Chondrocyte (in vitro differentiated cells): ENCODE measurements around the gene SYPL2. TPM values are rescaled to one million over a fixed set of nuclear protein-coding genes. Genes with fewer than 3 reads are reported as not detected.

Experiments used
- DNase-seq: peaks from one replicate; pipeline ENCODE4 v3.0.0; 2021; ENCODE audit warnings: mixed read lengths, low spot score
- H3K27ac Mint-ChIP-seq: one replicate; pipeline ENCODE4 v1.8.0; 2021; ENCODE audit warnings: mild to moderate bottlenecking, moderate library complexity, mixed read lengths; ENCODE audit not compliant: unreplicated experiment
- H3K27me3 Mint-ChIP-seq: 2 replicates; pipeline ENCODE4 v1.8.0; 2021; ENCODE audit warnings: low read depth, mixed read lengths
- H3K36me3 Mint-ChIP-seq: 2 replicates; pipeline ENCODE4 v1.8.0; 2021; ENCODE audit warnings: low read depth, mixed read lengths
- H3K4me1 Mint-ChIP-seq: 2 replicates; pipeline ENCODE4 v1.8.0; 2021; ENCODE audit warnings: low read depth, mild to moderate bottlenecking, mixed read lengths
- H3K4me3 Mint-ChIP-seq: one replicate; pipeline ENCODE4 v1.8.0; 2021; ENCODE audit warnings: mild to moderate bottlenecking, moderate library complexity, mixed read lengths; ENCODE audit not compliant: unreplicated experiment
- H3K9me3 Mint-ChIP-seq: 2 replicates; pipeline ENCODE4 v1.8.0; 2021; ENCODE audit warnings: low read depth, mixed read lengths
- total RNA-seq: library from RNA; stranded (reverse); gene quantifications from 3 replicates; pipeline ENCODE4 v1.2.1, GENCODE V29; 2021
- TF ChIP-seq, protein P1 (sequence below): fragments of 200-600 bp; sonication (generic); IDR thresholded peaks from 2 replicates; pipeline ENCODE4 v1.5.0; 2021; ENCODE audit warnings: antibody characterized with exemption, mild to moderate bottlenecking, moderate library complexity

SYPL2 gene
- total RNA-seq, 1 donor from 2014 or later, result 1.3 TPM

- TF ChIP-seq, protein P1, sequence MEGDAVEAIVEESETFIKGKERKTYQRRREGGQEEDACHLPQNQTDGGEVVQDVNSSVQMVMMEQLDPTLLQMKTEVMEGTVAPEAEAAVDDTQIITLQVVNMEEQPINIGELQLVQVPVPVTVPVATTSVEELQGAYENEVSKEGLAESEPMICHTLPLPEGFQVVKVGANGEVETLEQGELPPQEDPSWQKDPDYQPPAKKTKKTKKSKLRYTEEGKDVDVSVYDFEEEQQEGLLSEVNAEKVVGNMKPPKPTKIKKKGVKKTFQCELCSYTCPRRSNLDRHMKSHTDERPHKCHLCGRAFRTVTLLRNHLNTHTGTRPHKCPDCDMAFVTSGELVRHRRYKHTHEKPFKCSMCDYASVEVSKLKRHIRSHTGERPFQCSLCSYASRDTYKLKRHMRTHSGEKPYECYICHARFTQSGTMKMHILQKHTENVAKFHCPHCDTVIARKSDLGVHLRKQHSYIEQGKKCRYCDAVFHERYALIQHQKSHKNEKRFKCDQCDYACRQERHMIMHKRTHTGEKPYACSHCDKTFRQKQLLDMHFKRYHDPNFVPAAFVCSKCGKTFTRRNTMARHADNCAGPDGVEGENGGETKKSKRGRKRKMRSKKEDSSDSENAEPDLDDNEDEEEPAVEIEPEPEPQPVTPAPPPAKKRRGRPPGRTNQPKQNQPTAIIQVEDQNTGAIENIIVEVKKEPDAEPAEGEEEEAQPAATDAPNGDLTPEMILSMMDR, result no peak
- Mint-ChIP-seq H3K9me3 (no peaks in the 10 kb centered on the region), H3K27ac (no peak overlapping the region), H3K4me3 (no peak overlapping the region), H3K4me1 (peaks cover 8% of the 10 kb centered on the region), H3K36me3 (no peaks in the 10 kb centered on the region), H3K27me3 (no peaks in the 10 kb centered on the region)
- DNase-seq, result no peak
Measured at GRCh38 chr1:109516872-109517271, 50.5 kb downstream of the SYPL2 start.

DNA sequence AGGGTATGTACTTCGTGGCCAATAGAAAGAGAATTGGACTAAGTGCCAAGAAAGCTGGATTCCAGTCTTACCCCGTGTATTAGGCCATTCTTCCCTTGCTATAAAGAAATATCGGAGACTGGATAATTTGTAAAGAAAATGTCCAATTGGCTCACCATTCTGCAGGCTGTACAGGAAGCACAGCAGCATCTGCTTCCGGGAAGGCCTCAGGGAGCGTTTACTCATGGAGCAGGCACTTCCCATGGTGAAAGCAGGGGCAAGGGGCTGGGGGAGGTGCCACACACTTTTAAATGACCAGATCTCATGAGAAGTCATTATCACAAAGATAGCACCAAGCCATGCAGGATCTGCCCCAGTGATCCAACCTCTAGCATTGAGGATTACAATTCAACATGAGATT is 51.0 kb downstream of the SYPL2 start:
- peaks cover 3% of the 10 kb centered on the region for H3K27me3 Mint-ChIP-seq
- no peaks in the 10 kb centered on the region for H3K36me3 Mint-ChIP-seq
- H3K9me3 Mint-ChIP-seq, result no peaks in the 10 kb centered on the region
- no peak overlapping the region for H3K4me3 Mint-ChIP-seq
- TF ChIP-seq, protein P1, result no peak
- peaks cover 8% of the 10 kb centered on the region for H3K4me1 Mint-ChIP-seq
- DNase-seq, result no peak
- no peak overlapping the region for H3K27ac Mint-ChIP-seq

- TF ChIP-seq, protein P1, result no peak
- Mint-ChIP-seq H3K4me3 (no peak overlapping the region), H3K9me3 (no peaks in the 10 kb centered on the region), H3K36me3 (no peaks in the 10 kb centered on the region), H3K4me1 (peaks cover 5% of the 10 kb centered on the region), H3K27me3 (peaks cover 10% of the 10 kb centered on the region), H3K27ac (no peak overlapping the region)
- DNase-seq, result no peak
Measured at GRCh38 chr1:109521002-109521951, 54.9 kb downstream of the SYPL2 start.

DNA sequence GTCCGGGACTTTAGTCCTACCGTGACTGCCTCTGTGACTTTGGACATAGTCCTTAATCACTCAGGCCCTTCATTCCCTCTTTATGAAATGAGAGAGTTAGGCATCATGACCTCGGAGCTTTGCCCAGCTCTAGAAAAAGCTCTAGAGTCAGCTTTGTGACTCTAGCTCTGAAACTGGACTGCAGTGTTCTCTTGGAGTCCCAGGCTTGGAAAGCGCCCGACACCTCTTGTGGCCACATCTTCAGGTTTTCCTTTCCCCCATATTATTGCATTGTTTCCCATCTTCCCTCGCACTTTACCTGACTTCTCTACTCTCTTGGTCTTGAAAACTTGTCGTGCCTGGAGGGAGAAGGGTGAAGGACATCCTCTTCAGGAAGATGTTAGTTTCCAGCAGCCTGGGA is 55.7 kb downstream of the SYPL2 start:
- TF ChIP-seq, protein P1, result no peak
- H3K9me3 Mint-ChIP-seq, result no peaks in the 10 kb centered on the region
- H3K4me1 Mint-ChIP-seq, result no peaks in the 10 kb centered on the region
- no peak overlapping the region for H3K4me3 Mint-ChIP-seq
- H3K36me3 Mint-ChIP-seq, result no peaks in the 10 kb centered on the region
- no peak for DNase-seq
- peaks cover 15% of the 10 kb centered on the region for H3K27me3 Mint-ChIP-seq
- no peak overlapping the region for H3K27ac Mint-ChIP-seq

DNA sequence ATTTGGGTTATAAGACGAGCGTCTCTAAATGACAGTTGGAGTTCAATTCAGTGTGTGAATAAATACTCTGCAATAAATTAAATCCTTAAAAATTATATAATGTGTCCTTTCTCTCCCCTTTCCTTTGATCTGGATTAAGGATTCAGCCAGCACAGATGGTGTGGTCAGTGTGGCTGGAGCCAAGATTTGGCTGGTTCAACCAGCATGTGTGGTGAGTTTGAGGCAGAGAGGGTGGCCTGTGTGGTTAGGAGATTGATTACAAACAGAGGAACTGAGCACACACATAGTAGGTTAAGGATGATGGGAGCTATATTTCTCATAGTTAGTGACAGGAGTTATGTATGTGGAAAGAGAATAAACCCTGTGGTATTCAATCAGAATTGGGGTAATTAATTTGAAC is 57.4 kb downstream of the SYPL2 start:
- no peak overlapping the region for H3K4me3 Mint-ChIP-seq
- no peak overlapping the region for H3K27ac Mint-ChIP-seq
- no peak for DNase-seq
- TF ChIP-seq, protein P1, result no peak
- H3K36me3 Mint-ChIP-seq, result no peaks in the 10 kb centered on the region
- H3K9me3 Mint-ChIP-seq, result no peaks in the 10 kb centered on the region
- peaks cover 15% of the 10 kb centered on the region for H3K27me3 Mint-ChIP-seq
- H3K4me1 Mint-ChIP-seq, result no peaks in the 10 kb centered on the region
